GM23338 (cell line): ENCODE measurements around the gene RPL10. TPM values are rescaled to one million over a fixed set of nuclear protein-coding genes. Genes with fewer than 3 reads are reported as not detected.

Experiments
- ATAC-seq: fragments of 200-7000 bp; cut with Tn5 transposase; 3 replicates; pipeline ENCODE4 v1.9.1; 2020
- DNase-seq: peaks from one replicate; pipeline ENCODE4 v3.0.0-alpha.2; 2015; ENCODE audit warnings: low spot score
- H2AFZ ChIP-seq: fragments of 200-600 bp; sonication (generic); 2 replicates; pipeline ENCODE4 v1.8.0; 2016; ENCODE audit warnings: antibody characterized with exemption, mild to moderate bottlenecking, moderate library complexity
- H3F3A ChIP-seq: fragments of 200-600 bp; sonication (generic); replicated peaks from 2 replicates; pipeline ENCODE4 v1.8.0; 2017; ENCODE audit warnings: antibody characterized with exemption, mixed run types, low read depth
- H3K27ac ChIP-seq: fragments of 200-600 bp; sonication (generic); 2 replicates; pipeline ENCODE4 v1.6.1; 2016; ENCODE audit warnings: low read depth
- H3K27me3 ChIP-seq: fragments of 200-600 bp; sonication (generic); 2 replicates; pipeline ENCODE4 v1.8.0; 2016; ENCODE audit warnings: mild to moderate bottlenecking, mixed run types, moderate library complexity; ENCODE audit not compliant: insufficient read depth
- H3K36me3 ChIP-seq: fragments of 200-600 bp; sonication (generic); 2 replicates; pipeline ENCODE4 v1.8.0; 2016; ENCODE audit warnings: mild to moderate bottlenecking; ENCODE audit not compliant: insufficient read depth
- H3K4me1 ChIP-seq: fragments of 200-600 bp; sonication (generic); 2 replicates; pipeline ENCODE4 v1.8.0; 2016; ENCODE audit warnings: mild to moderate bottlenecking, moderate library complexity; ENCODE audit not compliant: insufficient read depth
- H3K4me2 ChIP-seq: fragments of 200-600 bp; sonication (generic); 2 replicates; pipeline ENCODE4 v1.7.1; 2017; ENCODE audit warnings: mixed run types
- H3K4me3 ChIP-seq: fragments of 200-600 bp; sonication (generic); 2 replicates; pipeline ENCODE4 v1.6.1; 2016; ENCODE audit warnings: mixed run types
- H3K79me2 ChIP-seq: fragments of 200-600 bp; sonication (generic); replicated peaks from 2 replicates; pipeline ENCODE4 v1.8.0; 2017; ENCODE audit warnings: mild to moderate bottlenecking; ENCODE audit not compliant: insufficient read depth
- H3K9me2 ChIP-seq: fragments of 200-600 bp; sonication (generic); 2 replicates; pipeline ENCODE4 v1.8.0; 2017; ENCODE audit not compliant: insufficient read depth
- H4K20me1 ChIP-seq: fragments of 200-600 bp; sonication (generic); replicated peaks from 2 replicates; pipeline ENCODE4 v1.8.0; 2017; ENCODE audit warnings: mild to moderate bottlenecking; ENCODE audit not compliant: insufficient read depth
- H3K27ac Mint-ChIP-seq: 2 replicates; pipeline ENCODE4 v1.8.0; 2020; ENCODE audit warnings: inconsistent platforms, mild to moderate bottlenecking, moderate library complexity, mixed read lengths
- H3K27me3 Mint-ChIP-seq: 3 replicates; pipeline ENCODE4 v1.8.0; 2022; ENCODE audit warnings: low read depth, mild to moderate bottlenecking, moderate library complexity, mixed read lengths, inconsistent platforms; ENCODE audit not compliant: insufficient read depth, poor library complexity
- H3K36me3 Mint-ChIP-seq: 3 replicates; pipeline ENCODE4 v1.8.0; 2021; ENCODE audit warnings: low read depth, mild to moderate bottlenecking, inconsistent platforms, moderate library complexity, mixed read lengths
- H3K4me1 Mint-ChIP-seq: 3 replicates; pipeline ENCODE4 v1.8.0; 2020; ENCODE audit warnings: mild to moderate bottlenecking, inconsistent platforms, mixed read lengths
- H3K4me3 Mint-ChIP-seq: 3 replicates; pipeline ENCODE4 v1.8.0; 2021; ENCODE audit warnings: moderate library complexity, mild to moderate bottlenecking, inconsistent platforms, mixed read lengths
- H3K9me3 Mint-ChIP-seq: 3 replicates; pipeline ENCODE4 v1.8.0; 2020; ENCODE audit warnings: moderate library complexity, mild to moderate bottlenecking, inconsistent platforms, mixed read lengths
- CREB1 ChIP-seq: fragments of 250-450 bp; sonication (Bioruptor Pico); IDR thresholded peaks from 2 replicates; pipeline ENCODE4 v1.5.0; 2020; ENCODE audit warnings: low read depth, mild to moderate bottlenecking, moderate library complexity
- EZH2phosphoT487 ChIP-seq: fragments of 200-600 bp; sonication (generic); IDR thresholded peaks from one replicate; pipeline ENCODE4 v1.8.1; 2018; ENCODE audit warnings: antibody characterized with exemption; ENCODE audit not compliant: unreplicated experiment
- JUNB ChIP-seq: IDR thresholded peaks from one replicate; pipeline ENCODE4 v1.6.1; 2016; ENCODE audit warnings: antibody characterized with exemption; ENCODE audit not compliant: unreplicated experiment
- NANOG ChIP-seq: IDR thresholded peaks from 2 replicates; pipeline ENCODE4 v1.6.1; 2016; ENCODE audit warnings: antibody characterized with exemption, borderline replicate concordance
- POLR2AphosphoS5 ChIP-seq: IDR thresholded peaks from 2 replicates; pipeline ENCODE4 v1.6.1; 2016; ENCODE audit warnings: antibody characterized with exemption, low read depth
- STAT1 ChIP-seq: IDR thresholded peaks from one replicate; pipeline ENCODE4 v1.6.1; 2016; ENCODE audit warnings: antibody characterized with exemption; ENCODE audit not compliant: unreplicated experiment
- ZNF331 ChIP-seq: fragments of 250-450 bp; sonication (Bioruptor Pico); IDR thresholded peaks from 2 replicates; pipeline ENCODE4 v1.5.0; 2020; ENCODE audit warnings: low read depth, mild to moderate bottlenecking, moderate library complexity
- polyA plus RNA-seq: library from polyadenylated mRNA; unstranded; fragments of >200 nt; fragmentation: Nextera tagmentation; extraction: Ambion mirVana; gene quantifications from 2 replicates; pipeline ENCODE4 v1.2.1, GENCODE V29; 2016
- total RNA-seq: library from RNA; depleted of rRNA; stranded (reverse); fragments of >200 nt; shearing (Covaris generic); gene quantifications from 2 replicates; pipeline ENCODE4 v1.2.3, GENCODE V29; 2014
- TF ChIP-seq, protein P1 (sequence below): fragments of 250-450 bp; sonication (Bioruptor Pico); IDR thresholded peaks from 2 replicates; pipeline ENCODE4 v1.5.0; 2020; ENCODE audit warnings: mild to moderate bottlenecking, moderate library complexity
- TF ChIP-seq, protein P2 (sequence below), 2 experiments: fragments of 200-600 bp in 1 of 2; sonication (generic) in 1 of 2; conservative IDR thresholded peaks; 2 replicates each; pipeline versions ENCODE4 v1.5.1 to v1.6.1; 2016 to 2017; ENCODE audit warnings: antibody characterized with exemption in 2 of 2, low read depth in 2 of 2, mild to moderate bottlenecking in 2 of 2, moderate library complexity in 1 of 2

RPL10 gene
- total and polyA plus RNA-seq, 2 experiments from 2014 or later = 1,696 to 4,929 TPM

DNA sequence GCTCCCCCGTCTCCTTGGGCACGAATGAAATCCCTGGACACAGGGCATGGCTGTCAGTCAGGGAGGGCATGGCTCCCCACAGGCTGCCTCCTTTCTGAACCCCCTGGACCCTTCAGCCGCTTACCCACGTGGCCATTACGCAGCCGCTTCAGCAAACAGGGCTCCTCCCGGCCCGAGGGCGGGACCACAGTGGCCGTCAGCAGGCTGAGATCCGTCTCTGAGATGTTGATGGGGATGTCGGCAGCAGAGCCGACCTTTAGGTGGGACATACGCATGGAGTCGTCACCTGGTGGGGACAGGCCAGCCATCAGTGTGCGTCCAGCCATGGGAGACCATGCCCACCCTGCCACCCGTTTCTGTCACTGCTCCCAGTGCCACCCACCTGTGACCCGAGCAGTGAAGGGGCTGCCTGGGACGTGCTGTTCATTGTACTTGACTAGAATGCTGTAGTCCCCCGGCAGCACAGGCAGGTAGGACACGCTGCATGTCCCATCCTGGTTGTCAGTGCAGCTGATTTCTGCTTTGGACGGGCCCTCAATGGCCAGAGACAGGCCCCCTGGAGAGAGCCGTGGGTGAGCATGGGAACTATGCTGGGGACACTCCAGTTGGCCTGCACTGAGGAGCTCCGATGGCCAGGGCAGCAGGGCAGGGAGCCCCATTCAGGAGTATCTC, 44.9 kb upstream of the RPL10 start:
- H3K9me3 Mint-ChIP-seq = no peaks in the 10 kb centered on the region; the same call in 2 of the 3 replicates
- no peak for ATAC-seq
- H3K27ac Mint-ChIP-seq = no peak overlapping the region
- no peak for DNase-seq
- Histone ChIP-seq H3K9me2 (no peaks in the 10 kb centered on the region), H3K4me2 (no peak overlapping the region), H3K27ac (no peak overlapping the region), H3F3A (peaks cover 9% of the 10 kb centered on the region), H3K4me3 (no peak overlapping the region), H3K4me1 (no peaks in the 10 kb centered on the region), H3K79me2 (no peaks in the 10 kb centered on the region), H4K20me1 (no peaks in the 10 kb centered on the region), H3K36me3 (peaks cover 14% of the 10 kb centered on the region), H3K27me3 (no peaks in the 10 kb centered on the region), H2AFZ (no peak overlapping the region)
- peaks cover 2% of the 10 kb centered on the region for H3K27me3 Mint-ChIP-seq
- H3K36me3 Mint-ChIP-seq = peaks cover 74% of the 10 kb centered on the region
- H3K4me3 Mint-ChIP-seq = no peak overlapping the region
- H3K4me1 Mint-ChIP-seq = no peaks in the 10 kb centered on the region
- TF ChIP-seq JUNB (no peak), EZH2phosphoT487 (no peak), ZNF331 (CRISPR knock-in tag) (no peak), NANOG (no peak), STAT1 (no peak), POLR2AphosphoS5 (0 out of 2 replicates have a peak, but pooled peaks have one; percentile 2), CREB1 (CRISPR knock-in tag) (no peak)
- TF ChIP-seq, protein P1, sequence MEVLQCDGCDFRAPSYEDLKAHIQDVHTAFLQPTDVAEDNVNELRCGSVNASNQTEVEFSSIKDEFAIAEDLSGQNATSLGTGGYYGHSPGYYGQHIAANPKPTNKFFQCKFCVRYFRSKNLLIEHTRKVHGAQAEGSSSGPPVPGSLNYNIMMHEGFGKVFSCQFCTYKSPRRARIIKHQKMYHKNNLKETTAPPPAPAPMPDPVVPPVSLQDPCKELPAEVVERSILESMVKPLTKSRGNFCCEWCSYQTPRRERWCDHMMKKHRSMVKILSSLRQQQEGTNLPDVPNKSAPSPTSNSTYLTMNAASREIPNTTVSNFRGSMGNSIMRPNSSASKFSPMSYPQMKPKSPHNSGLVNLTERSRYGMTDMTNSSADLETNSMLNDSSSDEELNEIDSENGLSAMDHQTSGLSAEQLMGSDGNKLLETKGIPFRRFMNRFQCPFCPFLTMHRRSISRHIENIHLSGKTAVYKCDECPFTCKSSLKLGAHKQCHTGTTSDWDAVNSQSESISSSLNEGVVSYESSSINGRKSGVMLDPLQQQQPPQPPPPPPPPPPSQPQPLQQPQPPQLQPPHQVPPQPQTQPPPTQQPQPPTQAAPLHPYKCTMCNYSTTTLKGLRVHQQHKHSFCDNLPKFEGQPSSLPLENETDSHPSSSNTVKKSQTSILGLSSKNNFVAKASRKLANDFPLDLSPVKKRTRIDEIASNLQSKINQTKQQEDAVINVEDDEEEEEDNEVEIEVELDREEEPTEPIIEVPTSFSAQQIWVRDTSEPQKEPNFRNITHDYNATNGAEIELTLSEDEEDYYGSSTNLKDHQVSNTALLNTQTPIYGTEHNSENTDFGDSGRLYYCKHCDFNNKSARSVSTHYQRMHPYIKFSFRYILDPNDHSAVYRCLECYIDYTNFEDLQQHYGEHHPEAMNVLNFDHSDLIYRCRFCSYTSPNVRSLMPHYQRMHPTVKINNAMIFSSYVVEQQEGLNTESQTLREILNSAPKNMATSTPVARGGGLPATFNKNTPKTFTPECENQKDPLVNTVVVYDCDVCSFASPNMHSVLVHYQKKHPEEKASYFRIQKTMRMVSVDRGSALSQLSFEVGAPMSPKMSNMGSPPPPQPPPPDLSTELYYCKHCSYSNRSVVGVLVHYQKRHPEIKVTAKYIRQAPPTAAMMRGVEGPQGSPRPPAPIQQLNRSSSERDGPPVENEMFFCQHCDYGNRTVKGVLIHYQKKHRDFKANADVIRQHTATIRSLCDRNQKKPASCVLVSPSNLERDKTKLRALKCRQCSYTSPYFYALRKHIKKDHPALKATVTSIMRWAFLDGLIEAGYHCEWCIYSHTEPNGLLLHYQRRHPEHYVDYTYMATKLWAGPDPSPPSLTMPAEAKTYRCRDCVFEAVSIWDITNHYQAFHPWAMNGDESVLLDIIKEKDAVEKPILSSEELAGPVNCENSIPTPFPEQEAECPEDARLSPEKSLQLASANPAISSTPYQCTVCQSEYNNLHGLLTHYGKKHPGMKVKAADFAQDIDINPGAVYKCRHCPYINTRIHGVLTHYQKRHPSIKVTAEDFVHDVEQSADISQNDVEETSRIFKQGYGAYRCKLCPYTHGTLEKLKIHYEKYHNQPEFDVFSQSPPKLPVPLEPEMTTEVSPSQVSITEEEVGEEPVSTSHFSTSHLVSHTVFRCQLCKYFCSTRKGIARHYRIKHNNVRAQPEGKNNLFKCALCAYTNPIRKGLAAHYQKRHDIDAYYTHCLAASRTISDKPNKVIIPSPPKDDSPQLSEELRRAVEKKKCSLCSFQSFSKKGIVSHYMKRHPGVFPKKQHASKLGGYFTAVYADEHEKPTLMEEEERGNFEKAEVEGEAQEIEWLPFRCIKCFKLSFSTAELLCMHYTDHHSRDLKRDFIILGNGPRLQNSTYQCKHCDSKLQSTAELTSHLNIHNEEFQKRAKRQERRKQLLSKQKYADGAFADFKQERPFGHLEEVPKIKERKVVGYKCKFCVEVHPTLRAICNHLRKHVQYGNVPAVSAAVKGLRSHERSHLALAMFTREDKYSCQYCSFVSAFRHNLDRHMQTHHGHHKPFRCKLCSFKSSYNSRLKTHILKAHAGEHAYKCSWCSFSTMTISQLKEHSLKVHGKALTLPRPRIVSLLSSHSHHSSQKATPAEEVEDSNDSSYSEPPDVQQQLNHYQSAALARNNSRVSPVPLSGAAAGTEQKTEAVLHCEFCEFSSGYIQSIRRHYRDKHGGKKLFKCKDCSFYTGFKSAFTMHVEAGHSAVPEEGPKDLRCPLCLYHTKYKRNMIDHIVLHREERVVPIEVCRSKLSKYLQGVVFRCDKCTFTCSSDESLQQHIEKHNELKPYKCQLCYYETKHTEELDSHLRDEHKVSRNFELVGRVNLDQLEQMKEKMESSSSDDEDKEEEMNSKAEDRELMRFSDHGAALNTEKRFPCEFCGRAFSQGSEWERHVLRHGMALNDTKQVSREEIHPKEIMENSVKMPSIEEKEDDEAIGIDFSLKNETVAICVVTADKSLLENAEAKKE (CRISPR knock-in tag) = no peak
- TF ChIP-seq, protein P2, sequence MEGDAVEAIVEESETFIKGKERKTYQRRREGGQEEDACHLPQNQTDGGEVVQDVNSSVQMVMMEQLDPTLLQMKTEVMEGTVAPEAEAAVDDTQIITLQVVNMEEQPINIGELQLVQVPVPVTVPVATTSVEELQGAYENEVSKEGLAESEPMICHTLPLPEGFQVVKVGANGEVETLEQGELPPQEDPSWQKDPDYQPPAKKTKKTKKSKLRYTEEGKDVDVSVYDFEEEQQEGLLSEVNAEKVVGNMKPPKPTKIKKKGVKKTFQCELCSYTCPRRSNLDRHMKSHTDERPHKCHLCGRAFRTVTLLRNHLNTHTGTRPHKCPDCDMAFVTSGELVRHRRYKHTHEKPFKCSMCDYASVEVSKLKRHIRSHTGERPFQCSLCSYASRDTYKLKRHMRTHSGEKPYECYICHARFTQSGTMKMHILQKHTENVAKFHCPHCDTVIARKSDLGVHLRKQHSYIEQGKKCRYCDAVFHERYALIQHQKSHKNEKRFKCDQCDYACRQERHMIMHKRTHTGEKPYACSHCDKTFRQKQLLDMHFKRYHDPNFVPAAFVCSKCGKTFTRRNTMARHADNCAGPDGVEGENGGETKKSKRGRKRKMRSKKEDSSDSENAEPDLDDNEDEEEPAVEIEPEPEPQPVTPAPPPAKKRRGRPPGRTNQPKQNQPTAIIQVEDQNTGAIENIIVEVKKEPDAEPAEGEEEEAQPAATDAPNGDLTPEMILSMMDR (conservative IDR thresholded peaks at IDR 0.05; ENCODE audit: low read depth in 2 of 2) = no peak
